Muscle layer of duodenum (tissue), 2 donors: ENCODE data around the gene IQCF6.
"Not testable (repeated sequence)": the region's sequence is repeated elsewhere in the genome, so short reads cannot be mapped to it uniquely, and the experiment has no call there.

Source experiments
- H3K27ac ChIP-seq: one replicate; pipeline ENCODE4 v1.7.0; 2013; ENCODE audit warnings: mild to moderate bottlenecking, low read length
- H3K27me3 ChIP-seq: one replicate; pipeline ENCODE4 v1.7.0; 2013; ENCODE audit warnings: low read depth, mild to moderate bottlenecking, control low read depth, low read length
- H3K36me3 ChIP-seq, 2 donors: one replicate each; pipeline ENCODE4 v1.7.0; 2013; ENCODE audit warnings: low read length in 2 of 2, control low read depth in 1 of 2, mild to moderate bottlenecking in 1 of 2; ENCODE audit not compliant: insufficient read depth in 2 of 2, control insufficient read depth in 1 of 2
- H3K4me1 ChIP-seq, 2 donors: one replicate each; pipeline ENCODE4 v1.7.0; 2013; ENCODE audit warnings: low read length in 2 of 2, mild to moderate bottlenecking in 2 of 2, control low read depth in 1 of 2, moderate library complexity in 1 of 2; ENCODE audit not compliant: insufficient read depth in 2 of 2, control insufficient read depth in 1 of 2
- H3K4me3 ChIP-seq, 2 donors: one replicate each; pipeline ENCODE4 v1.7.0; 2013; ENCODE audit warnings: low read length in 2 of 2, low read depth in 1 of 2, mild to moderate bottlenecking in 1 of 2
- H3K9me3 ChIP-seq, 2 donors: one replicate each; pipeline ENCODE4 v1.7.0; 2013; ENCODE audit warnings: low read length in 2 of 2, control low read depth in 1 of 2, mild to moderate bottlenecking in 1 of 2; ENCODE audit not compliant: control insufficient read depth in 1 of 2
- donor health status: healthy.

IQCF6 gene

GRCh38 chr3:51759203-51759602 lies 19.8 kb downstream of the IQCF6 start:
- H3K36me3 ChIP-seq, result no peaks in the 10 kb centered on the region
- H3K9me3 ChIP-seq, result peaks cover 8 to 21% of the 10 kb centered on the region in 2 donors
- no peaks in the 10 kb centered on the region for H3K4me1 ChIP-seq
- H3K4me3 ChIP-seq, result no peak overlapping the region
- no peaks in the 10 kb centered on the region for H3K27me3 ChIP-seq
- no peak overlapping the region for H3K27ac ChIP-seq

DNA sequence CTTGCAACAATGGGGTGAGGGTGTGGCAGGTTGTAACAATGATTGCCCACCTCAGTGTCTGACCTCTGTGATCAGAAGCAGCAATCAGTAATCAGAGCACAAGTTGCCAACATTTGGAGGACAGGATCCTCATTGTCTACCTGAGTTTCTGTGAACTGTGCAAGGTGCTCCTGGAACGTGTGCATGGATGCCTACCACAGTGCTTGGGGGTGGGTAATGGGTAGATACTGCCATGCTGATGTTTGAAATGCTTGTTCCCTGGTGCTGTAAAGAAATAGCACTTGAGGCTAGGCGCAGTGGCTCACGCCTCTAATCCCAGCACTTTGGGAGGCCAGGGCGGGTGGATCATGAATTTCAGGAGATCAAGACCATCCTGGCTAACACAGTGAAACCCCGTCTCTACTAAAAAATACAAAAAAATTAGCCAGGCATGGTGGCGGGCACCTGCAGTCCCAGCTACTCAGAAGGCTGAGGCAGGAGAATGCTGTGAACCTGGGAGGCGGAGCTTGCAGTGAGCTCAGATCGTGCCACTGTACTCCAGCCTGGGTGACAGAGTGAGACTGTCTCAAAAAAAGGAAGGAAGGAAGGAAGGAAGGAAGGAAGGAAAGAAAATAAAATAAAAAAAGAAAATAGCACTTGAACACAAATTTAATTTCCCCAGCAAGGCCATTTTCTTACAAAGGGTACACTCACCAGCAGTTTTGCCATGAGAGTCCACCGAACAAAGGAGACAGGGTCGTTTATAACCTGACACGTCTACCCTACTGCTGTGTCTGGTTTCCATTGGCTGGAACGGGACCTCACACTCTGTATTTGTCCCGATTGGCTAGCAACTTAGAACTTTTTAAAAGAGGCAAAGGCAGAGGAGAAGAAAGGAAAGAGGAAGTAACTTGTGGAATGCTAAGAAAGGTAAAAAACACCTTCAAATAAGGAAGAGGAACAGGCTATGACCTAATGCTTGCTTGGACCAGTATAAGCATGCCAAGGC lies 25.0 kb downstream of the IQCF6 start:
- H3K27ac ChIP-seq, H3K36me3 ChIP-seq, H3K4me3 ChIP-seq, H3K4me1 ChIP-seq, H3K27me3 ChIP-seq, H3K9me3 ChIP-seq: not testable (repeated sequence)

DNA sequence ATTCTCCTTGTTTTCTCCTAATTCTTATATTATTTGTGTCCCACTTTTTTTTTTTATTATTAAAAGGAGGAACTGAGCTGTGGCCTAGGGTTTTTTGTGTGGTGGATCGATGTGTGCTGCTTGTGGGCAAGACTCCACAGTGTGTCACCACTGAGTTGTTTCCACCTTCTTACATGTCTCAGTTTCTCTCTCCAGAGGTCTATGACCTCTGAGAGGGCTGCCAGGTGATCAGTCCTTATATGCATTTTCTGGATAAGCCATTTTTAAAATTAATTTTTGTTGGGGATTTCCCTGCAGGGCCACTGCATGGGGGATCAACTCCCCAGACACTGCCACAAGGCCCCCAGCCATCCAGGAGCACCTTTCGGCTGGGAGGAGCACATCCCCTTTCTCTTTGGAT lies 27.8 kb downstream of the IQCF6 start:
- no peaks in the 10 kb centered on the region for H3K27me3 ChIP-seq
- H3K27ac ChIP-seq, result no peak overlapping the region
- H3K4me3 ChIP-seq, result no peak overlapping the region
- H3K36me3 ChIP-seq, result no peaks in the 10 kb centered on the region
- no peaks in the 10 kb centered on the region for H3K4me1 ChIP-seq
- H3K9me3 ChIP-seq, result peaks cover 0 to 3% of the 10 kb centered on the region in 2 donors

GRCh38 chr3:51750878-51751277 lies 28.2 kb downstream of the IQCF6 start:
- Histone ChIP-seq H3K27me3 (no peaks in the 10 kb centered on the region), H3K27ac (no peak overlapping the region), H3K4me3 (no peak overlapping the region), H3K4me1 (no peaks in the 10 kb centered on the region), H3K36me3 (no peaks in the 10 kb centered on the region), H3K9me3 (peaks cover 0 to 2% of the 10 kb centered on the region in 2 donors)

- H3K4me3 ChIP-seq, result no peak overlapping the region
- no peak overlapping the region for H3K27ac ChIP-seq
- no peaks in the 10 kb centered on the region for H3K36me3 ChIP-seq
- no peaks in the 10 kb centered on the region for H3K27me3 ChIP-seq
- H3K9me3 ChIP-seq, result no peaks in the 10 kb centered on the region
- no peaks in the 10 kb centered on the region for H3K4me1 ChIP-seq
Observed at GRCh38 chr3:51748327-51748726, 30.7 kb downstream of the IQCF6 start.

GRCh38 chr3:51747840-51748239 lies 31.2 kb downstream of the IQCF6 start:
- Histone ChIP-seq H3K27me3 (no peaks in the 10 kb centered on the region), H3K4me3 (no peak overlapping the region), H3K27ac (no peak overlapping the region), H3K9me3 (peaks cover 0 to under 1% of the 10 kb centered on the region in 2 donors), H3K4me1 (no peaks in the 10 kb centered on the region), H3K36me3 (no peaks in the 10 kb centered on the region)

- H3K36me3 ChIP-seq, H3K9me3 ChIP-seq, H3K27ac ChIP-seq, H3K27me3 ChIP-seq, H3K4me1 ChIP-seq, H3K4me3 ChIP-seq: not testable (repeated sequence)
Observed at GRCh38 chr3:51742978-51743377, 36.1 kb downstream of the IQCF6 start.

- not testable (repeated sequence) for H3K27ac ChIP-seq, H3K4me3 ChIP-seq, H3K36me3 ChIP-seq, H3K27me3 ChIP-seq, H3K9me3 ChIP-seq, H3K4me1 ChIP-seq
Observed at GRCh38 chr3:51742320-51742719, 36.7 kb downstream of the IQCF6 start.

DNA sequence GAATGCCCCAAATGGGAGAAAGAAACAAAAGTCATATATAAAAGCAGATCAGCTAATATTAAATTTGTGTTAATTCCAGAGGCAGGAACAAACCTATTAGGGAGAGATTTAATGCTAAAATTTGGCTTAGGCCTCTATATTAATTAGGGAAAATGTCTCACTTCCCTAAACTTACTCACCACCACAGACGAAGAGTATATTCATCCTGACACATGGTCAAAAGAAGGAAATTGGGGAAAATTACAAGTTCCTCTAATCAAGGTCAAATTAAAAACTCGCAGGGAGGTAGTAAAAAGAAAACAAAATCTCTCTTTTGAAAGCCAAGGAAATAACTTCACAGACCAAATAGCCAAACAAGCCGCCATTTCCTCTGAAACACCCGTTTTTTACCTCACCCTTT lies 39.9 kb downstream of the IQCF6 start:
- peaks cover 0 to 5% of the 10 kb centered on the region in 2 donors for H3K9me3 ChIP-seq
- no peak overlapping the region for H3K27ac ChIP-seq
- no peak overlapping the region for H3K4me3 ChIP-seq
- no peaks in the 10 kb centered on the region for H3K36me3 ChIP-seq
- H3K4me1 ChIP-seq, result no peaks in the 10 kb centered on the region
- H3K27me3 ChIP-seq, result no peaks in the 10 kb centered on the region

DNA sequence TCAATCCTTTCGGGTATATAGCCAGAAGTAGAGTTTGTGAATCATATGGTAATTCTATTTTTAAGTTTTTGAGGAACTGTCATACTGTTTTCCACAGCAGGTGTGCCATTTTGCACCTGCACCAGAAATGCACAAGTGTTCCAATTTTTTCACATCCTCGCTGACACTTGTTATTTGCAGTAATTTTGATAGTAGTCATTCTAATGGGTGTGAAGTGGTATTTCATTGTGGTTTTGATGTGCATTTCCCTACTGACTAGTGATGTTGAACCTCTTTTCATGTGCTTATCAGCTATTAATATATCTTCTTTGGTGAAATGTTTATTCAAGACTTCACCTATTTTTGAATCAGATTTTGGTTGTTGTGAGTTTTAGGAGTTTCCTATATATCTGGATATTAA lies 43.1 kb downstream of the IQCF6 start:
- no peaks in the 10 kb centered on the region for H3K9me3 ChIP-seq
- no peak overlapping the region for H3K27ac ChIP-seq
- H3K36me3 ChIP-seq, result no peaks in the 10 kb centered on the region
- H3K27me3 ChIP-seq, result no peaks in the 10 kb centered on the region
- H3K4me3 ChIP-seq, result no peak overlapping the region
- no peaks in the 10 kb centered on the region for H3K4me1 ChIP-seq

GRCh38 chr3:51735039-51735438 lies 44.0 kb downstream of the IQCF6 start:
- Histone ChIP-seq H3K9me3 (no peaks in the 10 kb centered on the region), H3K36me3 (no peaks in the 10 kb centered on the region), H3K4me1 (no peaks in the 10 kb centered on the region), H3K27ac (no peak overlapping the region), H3K27me3 (no peaks in the 10 kb centered on the region), H3K4me3 (no peak overlapping the region)

- no peaks in the 10 kb centered on the region for H3K36me3 ChIP-seq
- H3K27ac ChIP-seq, result no peak overlapping the region
- no peaks in the 10 kb centered on the region for H3K4me1 ChIP-seq
- H3K27me3 ChIP-seq, result no peaks in the 10 kb centered on the region
- H3K4me3 ChIP-seq, result no peak overlapping the region
- peaks cover 0 to 4% of the 10 kb centered on the region in 2 donors for H3K9me3 ChIP-seq
Observed at GRCh38 chr3:51734572-51734907, 44.5 kb downstream of the IQCF6 start.
